Astrocyte (in vitro differentiated cells and primary cell): ENCODE data around the gene ZNF609.

Experiments used
- EZH2 ChIP-seq: IDR thresholded peaks from 2 replicates; pipeline ENCODE4 v1.6.1; 2012; ENCODE audit warnings: mild to moderate bottlenecking, low read length, inconsistent platforms; ENCODE audit not compliant: insufficient read depth
- TF ChIP-seq, protein P1 (sequence below): IDR thresholded peaks from 2 replicates; pipeline ENCODE4 v1.5.1; 2011; ENCODE audit warnings: low read depth, mild to moderate bottlenecking, inconsistent platforms, low read length, moderate library complexity; ENCODE audit not compliant: insufficient read depth

- TF ChIP-seq EZH2, result no peak
- TF ChIP-seq, protein P1, sequence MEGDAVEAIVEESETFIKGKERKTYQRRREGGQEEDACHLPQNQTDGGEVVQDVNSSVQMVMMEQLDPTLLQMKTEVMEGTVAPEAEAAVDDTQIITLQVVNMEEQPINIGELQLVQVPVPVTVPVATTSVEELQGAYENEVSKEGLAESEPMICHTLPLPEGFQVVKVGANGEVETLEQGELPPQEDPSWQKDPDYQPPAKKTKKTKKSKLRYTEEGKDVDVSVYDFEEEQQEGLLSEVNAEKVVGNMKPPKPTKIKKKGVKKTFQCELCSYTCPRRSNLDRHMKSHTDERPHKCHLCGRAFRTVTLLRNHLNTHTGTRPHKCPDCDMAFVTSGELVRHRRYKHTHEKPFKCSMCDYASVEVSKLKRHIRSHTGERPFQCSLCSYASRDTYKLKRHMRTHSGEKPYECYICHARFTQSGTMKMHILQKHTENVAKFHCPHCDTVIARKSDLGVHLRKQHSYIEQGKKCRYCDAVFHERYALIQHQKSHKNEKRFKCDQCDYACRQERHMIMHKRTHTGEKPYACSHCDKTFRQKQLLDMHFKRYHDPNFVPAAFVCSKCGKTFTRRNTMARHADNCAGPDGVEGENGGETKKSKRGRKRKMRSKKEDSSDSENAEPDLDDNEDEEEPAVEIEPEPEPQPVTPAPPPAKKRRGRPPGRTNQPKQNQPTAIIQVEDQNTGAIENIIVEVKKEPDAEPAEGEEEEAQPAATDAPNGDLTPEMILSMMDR, result no peak
These were observed 221.9 kb downstream of the ZNF609 start for GRCh38 chr15:64682255-64682654.
